H1 (cell line): ENCODE data around the gene ZNF14. TPM values are rescaled to one million over a fixed set of nuclear protein-coding genes. Genes with fewer than 3 reads are reported as not detected.

ENCODE experiments used
- CTCF ChIA-PET: fragments of 300-600 bp; sonication (Branson Sonifier 250); formaldehyde crosslinking; loops from one replicate; lab custom pipeline; 2021; ENCODE audit not compliant: partially characterized antibody; lab: Charles Lee
- POLR2A ChIA-PET: fragments of 300-600 bp; sonication (Branson Sonifier 250); formaldehyde crosslinking; loops from one replicate; lab custom pipeline; 2021; ENCODE audit warnings: inconsistent platforms; ENCODE audit not compliant: partially characterized antibody; lab: Charles Lee
- DNase-seq, 2 experiments: peaks; one replicate each; pipeline versions ENCODE4 v3.0.0 to v3.0.0-alpha.2; 2010 to 2022; ENCODE audit warnings: low spot score in 2 of 2, low read depth in 1 of 2, mixed read lengths in 1 of 2
- FAIRE-seq: peaks from 2 replicates; lab custom pipeline; 2011; peaks lifted over from hg19 to GRCh38; lab: Jason Lieb, UNC
- H2AFZ ChIP-seq: 2 replicates; pipeline ENCODE4 v1.8.1; 2012; ENCODE audit warnings: low read length, inconsistent platforms
- H2AK5ac ChIP-seq: 2 replicates; pipeline ENCODE4 v1.6.1; 2013; ENCODE audit warnings: low read depth, low read length
- H2BK120ac ChIP-seq: replicated peaks from 2 replicates; pipeline ENCODE3; 2013; ENCODE audit warnings: low read depth, low read length, inconsistent platforms
- H2BK12ac ChIP-seq: 2 replicates; pipeline ENCODE4 v1.6.1; 2013; ENCODE audit warnings: low read depth, low read length
- H2BK15ac ChIP-seq: 2 replicates; pipeline ENCODE4 v1.6.1; 2013; ENCODE audit warnings: low read length
- H2BK20ac ChIP-seq: 2 replicates; pipeline ENCODE4 v1.6.1; 2013; ENCODE audit warnings: low read length
- H2BK5ac ChIP-seq: 2 replicates; pipeline ENCODE4 v1.6.1; 2013; ENCODE audit warnings: low read depth, low read length
- H3K14ac ChIP-seq: 2 replicates; pipeline ENCODE4 v1.6.1; 2013; ENCODE audit warnings: inconsistent platforms; ENCODE audit not compliant: insufficient read length
- H3K18ac ChIP-seq: 2 replicates; pipeline ENCODE4 v1.6.1; 2013; ENCODE audit warnings: low read length; ENCODE audit errors: extremely low read depth
- H3K23ac ChIP-seq: 2 replicates; pipeline ENCODE4 v1.6.1; 2013; ENCODE audit warnings: inconsistent platforms; ENCODE audit not compliant: insufficient read length
- H3K23me2 ChIP-seq: 2 replicates; pipeline ENCODE4 v1.6.1; 2013; ENCODE audit warnings: low read depth, low read length
- H3K27ac ChIP-seq: 2 replicates; pipeline ENCODE4 v1.6.1; 2011; ENCODE audit warnings: low read depth, low read length, inconsistent platforms
- H3K27me3 ChIP-seq, 4 experiments: replicated peaks in 1 of 4; 1 replicate in 1 of 4; 2 replicates in 3 of 4; pipeline versions ENCODE4 v1.6.1 to v1.8.1; 2011 to 2013; ENCODE audit warnings: low read length in 3 of 4, mild to moderate bottlenecking in 3 of 4, inconsistent platforms in 2 of 4, mixed read lengths in 2 of 4, moderate library complexity in 1 of 4; ENCODE audit not compliant: control insufficient read depth in 3 of 4, insufficient read depth in 3 of 4; ENCODE audit errors: extremely low read depth in 1 of 4
- H3K36me3 ChIP-seq, 4 experiments: 2 replicates each; pipeline versions ENCODE4 v1.6.1 to v1.8.1; 2011 to 2013; ENCODE audit warnings: mild to moderate bottlenecking in 4 of 4, low read length in 3 of 4, moderate library complexity in 2 of 4, control low read depth in 1 of 4, inconsistent platforms in 1 of 4; ENCODE audit not compliant: insufficient read depth in 4 of 4, control insufficient read depth in 2 of 4
- H3K4ac ChIP-seq: replicated peaks from 2 replicates; pipeline ENCODE3; 2013; ENCODE audit warnings: low read length, low read depth, mixed read lengths, inconsistent platforms; ENCODE audit not compliant: insufficient read length
- H3K4me1 ChIP-seq, 4 experiments: replicated peaks in 1 of 4; 1 replicate in 1 of 4; 2 replicates in 3 of 4; pipeline versions ENCODE4 v1.6.1 to v1.8.1; 2011 to 2013; ENCODE audit warnings: low read length in 3 of 4, inconsistent platforms in 2 of 4, mixed read lengths in 1 of 4; ENCODE audit not compliant: insufficient read depth in 4 of 4, control insufficient read depth in 3 of 4
- H3K4me2 ChIP-seq, 2 experiments: 2 replicates each; pipeline versions ENCODE4 v1.6.1 to v1.8.1; 2011 to 2013; ENCODE audit warnings: low read depth in 2 of 2, low read length in 2 of 2, control low read depth in 1 of 2, inconsistent platforms in 1 of 2, mild to moderate bottlenecking in 1 of 2; ENCODE audit not compliant: insufficient read depth in 1 of 2
- H3K4me3 ChIP-seq, 4 experiments: fragments of 200-600, 300-600 bp in 1 of 4; sonication (generic), shearing (Covaris generic), sonication (Bioruptor Twin) in 1 of 4; 2 replicates each; pipeline versions ENCODE4 v1.5.1 to v1.8.1; 2011 to 2016; ENCODE audit warnings: low read length in 4 of 4, low read depth in 3 of 4, control low read depth in 2 of 4, inconsistent platforms in 2 of 4, mild to moderate bottlenecking in 2 of 4, mixed read lengths in 1 of 4, moderate library complexity in 1 of 4; ENCODE audit not compliant: insufficient read depth in 2 of 4; ENCODE audit errors: extremely low read depth in 1 of 4
- H3K56ac ChIP-seq: replicated peaks from 2 replicates; pipeline ENCODE3; 2013; ENCODE audit warnings: low read depth, mild to moderate bottlenecking, mixed read lengths, low read length, inconsistent platforms; ENCODE audit not compliant: insufficient read length
- H3K79me1 ChIP-seq: 2 replicates; pipeline ENCODE4 v1.6.1; 2013; ENCODE audit warnings: low read depth, low read length, control low read depth
- H3K79me2 ChIP-seq, 2 experiments: 2 replicates each; pipeline versions ENCODE4 v1.6.1 to v1.8.1; 2012 to 2013; ENCODE audit warnings: low read length in 2 of 2, mild to moderate bottlenecking in 2 of 2, inconsistent platforms in 1 of 2; ENCODE audit not compliant: insufficient read depth in 2 of 2, control insufficient read depth in 1 of 2
- H3K9ac ChIP-seq, 4 experiments: replicated peaks in 1 of 4; 1 replicate in 1 of 4; 2 replicates in 3 of 4; pipeline versions ENCODE4 v1.6.1 to v1.8.1; 2011 to 2013; ENCODE audit warnings: low read depth in 3 of 4, low read length in 3 of 4, control low read depth in 2 of 4, mild to moderate bottlenecking in 2 of 4, moderate library complexity in 2 of 4, inconsistent platforms in 1 of 4; ENCODE audit errors: extremely low read depth in 1 of 4
- H3K9me3 ChIP-seq, 2 experiments: 2 replicates each; pipeline versions ENCODE4 v1.6.1 to v1.8.1; 2012 to 2013; ENCODE audit warnings: mild to moderate bottlenecking in 2 of 2, moderate library complexity in 2 of 2, control low read depth in 1 of 2, inconsistent platforms in 1 of 2, low read depth in 1 of 2, low read length in 1 of 2, mixed read lengths in 1 of 2; ENCODE audit not compliant: insufficient read depth in 2 of 2
- H4K20me1 ChIP-seq, 2 experiments: replicated peaks in 1 of 2; 2 replicates each; pipeline versions ENCODE3 to v1.8.1; 2011 to 2013; ENCODE audit warnings: inconsistent platforms in 2 of 2, low read length in 2 of 2, mild to moderate bottlenecking in 1 of 2; ENCODE audit not compliant: insufficient read depth in 2 of 2, control insufficient read depth in 1 of 2
- H4K5ac ChIP-seq: 2 replicates; pipeline ENCODE4 v1.6.1; 2013; ENCODE audit warnings: low read length, low read depth, mixed read lengths, inconsistent platforms; ENCODE audit not compliant: insufficient read length
- H4K8ac ChIP-seq: 2 replicates; pipeline ENCODE4 v1.8.0; 2013; ENCODE audit warnings: mild to moderate bottlenecking, moderate library complexity, low read length, inconsistent platforms; ENCODE audit not compliant: insufficient read depth; ENCODE audit errors: extremely low read depth
- H4K91ac ChIP-seq: replicated peaks from 2 replicates; pipeline ENCODE3; 2013; ENCODE audit warnings: low read length, mixed read lengths, inconsistent platforms; ENCODE audit not compliant: insufficient read length
- CBX5 ChIP-seq: fragments of 300-800, 300-1000 bp; sonication (generic); IDR thresholded peaks from 2 replicates; pipeline ENCODE4 v1.7.1; 2016; ENCODE audit warnings: antibody characterized with exemption, low read length, low read depth
- CEBPB ChIP-seq: IDR thresholded peaks from 2 replicates; pipeline ENCODE4 v1.6.1; 2012; ENCODE audit warnings: low read depth, low read length
- EP300 ChIP-seq, 2 experiments: IDR thresholded peaks; 1 replicate in 1 of 2; 2 replicates in 1 of 2; pipeline ENCODE4 v1.6.1; 2011 to 2012; ENCODE audit warnings: low read depth in 2 of 2, low read length in 2 of 2, mild to moderate bottlenecking in 2 of 2, borderline replicate concordance in 1 of 2, inconsistent platforms in 1 of 2, moderate library complexity in 1 of 2
- HDAC2 ChIP-seq, 2 experiments: fragments of 300-600 bp in 1 of 2; sonication (generic) in 1 of 2; IDR thresholded peaks; 2 replicates each; pipeline ENCODE4 v1.6.1; 2011 to 2012; ENCODE audit warnings: low read depth in 2 of 2, low read length in 2 of 2, mild to moderate bottlenecking in 2 of 2, moderate library complexity in 2 of 2, borderline replicate concordance in 1 of 2, inconsistent platforms in 1 of 2
- HDAC6 ChIP-seq: IDR thresholded peaks from one replicate; pipeline ENCODE4 v1.7.1; 2012; ENCODE audit warnings: low read depth, mild to moderate bottlenecking, inconsistent platforms, low read length, moderate library complexity
- JUN ChIP-seq: IDR thresholded peaks from 2 replicates; pipeline ENCODE4 v1.6.1; 2011; ENCODE audit warnings: low read depth, mild to moderate bottlenecking, improper control_type of control experiment, low read length
- POLR2AphosphoS5 ChIP-seq: IDR thresholded peaks from 2 replicates; pipeline ENCODE4 v1.6.1; 2011; ENCODE audit warnings: low read depth, low read length
- RAD21 ChIP-seq, 2 experiments: IDR thresholded peaks in 1 of 2; conservative IDR thresholded peaks in 1 of 2; 2 replicates each; pipeline ENCODE4 v1.6.1; 2011; ENCODE audit warnings: low read depth in 2 of 2, low read length in 2 of 2, improper control_type of control experiment in 1 of 2, inconsistent platforms in 1 of 2, mild to moderate bottlenecking in 1 of 2, moderate library complexity in 1 of 2
- RXRA ChIP-seq: IDR thresholded peaks from 2 replicates; pipeline ENCODE4 v1.6.1; 2011; ENCODE audit warnings: low read depth, mild to moderate bottlenecking, low read length, moderate library complexity; ENCODE audit not compliant: insufficient read depth
- YY1 ChIP-seq: IDR thresholded peaks from 2 replicates; pipeline ENCODE4 v1.6.1; 2011; ENCODE audit warnings: low read depth, mild to moderate bottlenecking, low read length
- whole genome bisulfite sequencing, 2 experiments: shearing (Covaris generic) in 1 of 2; methylation state at CpG; one replicate each; pipeline versions ENCODE4 v1.1.6 to v1.1.7; 2013 to 2015; ENCODE audit warnings: low lambda C conversion rate in 2 of 2, mixed read lengths in 2 of 2, inconsistent platforms in 1 of 2, low coverage in 1 of 2, missing lambda C conversion rate in 1 of 2; ENCODE audit not compliant: insufficient replicate concordance in 2 of 2, insufficient coverage in 1 of 2, insufficient read length in 1 of 2; ENCODE audit errors: extremely low coverage in 1 of 2, missing lambda C conversion rate in 1 of 2; 5-methylcytosine and 5-hydroxymethylcytosine counted together
- polyA plus RNA-seq, 7 experiments: library from polyadenylated mRNA; depleted of rRNA in 3 of 7; stranded (reverse) in 5 of 7; unstranded in 2 of 7; fragments of >200 nt in 5 of 7; fragments of 200-250 nt in 2 of 7; gene quantifications; 1 replicate in 5 of 7; 2 replicates in 1 of 7; 4 replicates in 1 of 7; pipeline versions ENCODE4 v1.2.1 to v1.2.3, GENCODE V29; 2011 to 2013; ENCODE audit warnings: missing spikeins in 2 of 7, mixed read lengths in 2 of 7
- total RNA-seq: library from RNA; stranded (reverse); fragmentation: NEBNext Ultra II Directional; extraction: Animal tissue kit (Norgen Biotek cat#: 25700); gene quantifications from 2 replicates; pipeline ENCODE4 v1.2.1, GENCODE V29; 2021

The ZNF14 gene
- total and polyA plus RNA-seq, 2 of the 8 experiments (the other 6 are each of a cell fraction or from before 2014, with no cell fraction given): 1.00 to 7.4 TPM

DNA sequence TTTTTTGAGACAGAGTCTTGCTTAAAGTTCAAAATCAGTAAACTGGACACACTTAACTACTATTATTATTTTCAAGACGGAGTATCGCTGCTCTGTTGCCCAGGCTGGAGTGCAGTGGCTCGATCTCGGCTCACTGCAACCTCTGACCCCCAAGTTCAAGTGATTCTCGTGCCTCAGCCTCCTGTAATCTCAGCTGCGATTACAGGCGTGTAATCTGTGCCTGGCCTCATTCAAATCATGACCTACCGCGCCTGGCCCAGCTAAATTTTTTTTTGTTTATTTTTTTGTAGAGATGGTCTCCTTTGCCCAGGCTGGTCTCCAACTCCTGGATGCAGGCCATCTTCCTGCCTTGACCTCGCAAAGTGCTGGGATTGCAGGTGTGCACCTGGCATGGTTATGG, 41.2 kb downstream of the ZNF14 start:
- no peaks in the 10 kb centered on the region for H3K27me3 ChIP-seq
- FAIRE-seq (no peak), DNase-seq (no peak)
- no peak overlapping the region for H4K91ac ChIP-seq
- H3K27ac ChIP-seq: no peak overlapping the region
- no peaks in the 10 kb centered on the region for H3K36me3 ChIP-seq
- H2AFZ ChIP-seq: no peak overlapping the region
- ChIA-PET CTCF (interaction anchor here (0.6 to 1.3 kb wide), 3 partner anchors 15 to 137 kb away, joined by 3 to 4 read pairs (median 3); no protein-coding TSS in a partner anchor), POLR2A (interaction anchor here (0.7 to 2.7 kb wide), 5 partner anchors 16 to 128 kb away, joined by 3 to 14 read pairs (median 4); partner anchors contain the start of genes ZNF101 and ZNF14)
- WGBS, 2 experiments: 94% methylated on average over 10 of the region's 10 CpGs; no CpG with 5 or more reads in 1 of the 2 experiments
- no peak for TF ChIP-seq YY1
- TF ChIP-seq CEBPB: no peak
- TF ChIP-seq EP300 (IDR thresholded peaks at IDR 0.05; ENCODE audit: borderline replicate concordance in 1 of 2, low read depth in 2 of 2, low read length in 2 of 2): no peak
- no peak for TF ChIP-seq JUN
- no peak for TF ChIP-seq HDAC6
- no peak for TF ChIP-seq HDAC2 (IDR thresholded peaks at IDR 0.05; ENCODE audit: borderline replicate concordance in 1 of 2, low read depth in 2 of 2, low read length in 2 of 2)
- TF ChIP-seq CBX5: no peak
- TF ChIP-seq RAD21 (IDR thresholded peaks at IDR 0.05 in 1 of 2, conservative IDR thresholded peaks at IDR 0.05 in 1 of 2; ENCODE audit: low read depth in 2 of 2, low read length in 2 of 2): no peak
- TF ChIP-seq RXRA: no peak
- TF ChIP-seq POLR2AphosphoS5: no peak
- no peak overlapping the region for H2AK5ac ChIP-seq
- no peak overlapping the region for H2BK12ac ChIP-seq
- H2BK5ac ChIP-seq: no peak overlapping the region
- H3K79me2 ChIP-seq: no peaks in the 10 kb centered on the region
- H4K5ac ChIP-seq: no peak overlapping the region
- no peaks in the 10 kb centered on the region for H3K9me3 ChIP-seq
- no peaks in the 10 kb centered on the region for H3K79me1 ChIP-seq
- no peak overlapping the region for H3K18ac ChIP-seq
- no peak overlapping the region for H4K8ac ChIP-seq
- H2BK15ac ChIP-seq: no peak overlapping the region
- no peaks in the 10 kb centered on the region for H3K4me1 ChIP-seq
- no peak overlapping the region for H3K56ac ChIP-seq
- no peaks in the 10 kb centered on the region for H3K23me2 ChIP-seq
- no peak overlapping the region for H3K4me2 ChIP-seq
- H3K23ac ChIP-seq: no peak overlapping the region
- H3K14ac ChIP-seq: no peak overlapping the region
- H4K20me1 ChIP-seq: no peaks in the 10 kb centered on the region
- H3K4me3 ChIP-seq: no peak overlapping the region
- no peak overlapping the region for H3K4ac ChIP-seq
- no peak overlapping the region for H2BK20ac ChIP-seq
- no peak overlapping the region for H2BK120ac ChIP-seq
- no peak overlapping the region for H3K9ac ChIP-seq
